COLO829 (cell line): Measurements from ENCODE around the gene CUTA.
"Not testable (repeated sequence)": the region's sequence is repeated elsewhere in the genome, so short reads cannot be mapped to it uniquely, and the experiment has no call there.

Experiments
- DNase-seq: peaks from one replicate; pipeline ENCODE4 v3.0.0; 2012; ENCODE audit warnings: low spot score

The CUTA gene

GRCh38 chr6:33367715-33368025 lies 50.2 kb downstream of the CUTA start:
- DNase-seq = not testable (repeated sequence)

- DNase-seq = no peak
Measured at GRCh38 chr6:33367009-33367714, 50.7 kb downstream of the CUTA start.
